Stromal cell of bone marrow (primary cell): ENCODE measurements around the gene DDX60.
"Not testable (repeated sequence)": the region's sequence is repeated elsewhere in the genome, so short reads cannot be mapped to it uniquely, and the experiment has no call there.

Experiments used
- DNase-seq: peaks from one replicate; pipeline ENCODE4 v3.0.0-alpha.2; 2012; ENCODE audit warnings: low read depth

DDX60 gene

GRCh38 chr4:168303430-168303829, 15.1 kb downstream of the DDX60 start:
- DNase-seq, result not testable (repeated sequence)

GRCh38 chr4:168293386-168293975, 25.1 kb downstream of the DDX60 start:
- DNase-seq, result no peak

- DNase-seq, result no peak
These were observed 27.3 kb downstream of the DDX60 start for GRCh38 chr4:168291242-168291641.

GRCh38 chr4:168285850-168286249, 32.7 kb downstream of the DDX60 start:
- DNase-seq, result not testable (repeated sequence)

GRCh38 chr4:168279556-168279955, 39.0 kb downstream of the DDX60 start:
- DNase-seq, result no peak

- DNase-seq, result no peak
These were observed 42.7 kb downstream of the DDX60 start for GRCh38 chr4:168275836-168276235.

GRCh38 chr4:168274871-168275270, 43.7 kb downstream of the DDX60 start:
- DNase-seq, result no peak

- no peak for DNase-seq
These were observed 44.7 kb downstream of the DDX60 start for GRCh38 chr4:168273838-168274237.

- no peak for DNase-seq
These were observed 46.1 kb downstream of the DDX60 start for GRCh38 chr4:168272488-168272887.

- no peak for DNase-seq
These were observed 48.7 kb downstream of the DDX60 start for GRCh38 chr4:168269896-168270295.

- no peak for DNase-seq
These were observed 53.2 kb downstream of the DDX60 start for GRCh38 chr4:168265327-168265726.

GRCh38 chr4:168264903-168265302, 53.6 kb downstream of the DDX60 start:
- no peak for DNase-seq

GRCh38 chr4:168263039-168263438, 55.5 kb downstream of the DDX60 start:
- no peak for DNase-seq

- no peak for DNase-seq
These were observed 59.5 kb downstream of the DDX60 start for GRCh38 chr4:168259096-168259495.

- DNase-seq, result no peak
These were observed 60.8 kb downstream of the DDX60 start for GRCh38 chr4:168257768-168258167.

GRCh38 chr4:168248176-168248710, 70.3 kb downstream of the DDX60 start:
- DNase-seq, result no peak

- no peak for DNase-seq
These were observed 70.9 kb downstream of the DDX60 start for GRCh38 chr4:168247603-168248002.

- no peak for DNase-seq
These were observed 76.6 kb downstream of the DDX60 start for GRCh38 chr4:168241953-168242352.

- no peak for DNase-seq
These were observed 77.7 kb downstream of the DDX60 start for GRCh38 chr4:168240821-168241220.

- DNase-seq, result peak; percentile 54
These were observed 97.3 kb downstream of the DDX60 start for GRCh38 chr4:168221301-168221700.

GRCh38 chr4:168220893-168221292, 97.7 kb downstream of the DDX60 start:
- DNase-seq, result no peak

- DNase-seq, result no peak
These were observed 99.9 kb downstream of the DDX60 start for GRCh38 chr4:168218645-168219044.

- not testable (repeated sequence) for DNase-seq
These were observed 105.0 kb downstream of the DDX60 start for GRCh38 chr4:168213511-168213910.

GRCh38 chr4:168212656-168213055, 105.9 kb downstream of the DDX60 start:
- no peak for DNase-seq
